ENCODE results near the gene ENTPD5.
"Not testable (repeated sequence)": the region's sequence is repeated elsewhere in the genome, so short reads cannot be mapped to it uniquely, and the experiment has no call there.

ENTPD5 gene

GRCh38 chr14:74035556-74035955 lies 16.5 kb upstream of the ENTPD5 start:
- FAIRE-seq (no peak), DNase-seq (ENCODE audit: insufficient read length) (no peak)
- no peak for TF ChIP-seq POLR2A (IDR thresholded peaks at IDR 0.05; ENCODE audit: low read depth, low read length)
- TF ChIP-seq TAF1 (IDR thresholded peaks at IDR 0.05; ENCODE audit: borderline replicate concordance, low read depth, low read length) = no peak
- TF ChIP-seq POLR2AphosphoS5 (IDR thresholded peaks at IDR 0.05; ENCODE audit: low read depth, low read length) = no peak

DNA sequence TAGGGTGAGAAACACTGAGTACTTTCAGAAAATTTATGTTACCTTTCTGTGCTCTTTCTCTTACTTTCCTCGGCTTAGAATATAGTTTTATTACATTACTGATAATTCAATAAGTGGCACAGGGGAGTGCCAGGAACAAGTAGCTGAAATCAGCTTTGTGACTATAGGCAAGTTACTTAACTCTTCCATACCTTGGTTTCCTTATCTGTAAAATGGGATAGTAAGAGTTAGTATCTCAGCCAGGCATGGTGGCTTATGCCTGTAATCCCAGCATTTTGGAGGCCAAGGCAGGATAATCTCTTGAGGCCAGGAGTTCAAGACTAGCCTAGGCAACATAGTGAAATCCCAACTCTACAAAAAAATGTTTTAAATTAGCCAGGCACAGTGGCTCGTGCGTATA lies 15.5 kb upstream of the ENTPD5 start:
- FAIRE-seq (no peak), DNase-seq (ENCODE audit: insufficient read length) (no peak)
- TF ChIP-seq TAF1 (IDR thresholded peaks at IDR 0.05; ENCODE audit: borderline replicate concordance, low read depth, low read length) = no peak
- TF ChIP-seq POLR2AphosphoS5 (IDR thresholded peaks at IDR 0.05; ENCODE audit: low read depth, low read length) = no peak
- TF ChIP-seq POLR2A (IDR thresholded peaks at IDR 0.05; ENCODE audit: low read depth, low read length) = no peak

DNA sequence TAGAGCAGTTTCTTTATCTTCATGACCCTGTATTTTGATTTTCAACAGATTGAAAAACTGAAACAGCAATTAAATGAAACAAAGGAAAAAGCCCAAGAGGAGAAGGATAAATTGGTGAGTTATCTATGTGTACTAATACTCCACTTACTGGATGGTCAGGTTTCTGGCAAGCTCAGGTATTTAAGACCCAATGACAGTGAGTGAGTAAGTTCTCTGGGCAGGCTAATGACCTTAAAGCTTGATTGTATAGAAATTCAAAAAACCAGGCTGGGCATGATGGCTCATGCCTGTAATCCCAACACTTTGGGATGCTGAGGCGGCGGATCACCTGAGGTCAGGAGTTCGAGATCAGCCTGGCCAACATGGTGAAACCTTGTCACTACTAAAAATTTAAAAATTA lies 10.0 kb upstream of the ENTPD5 start:
- DNase-seq (ENCODE audit: insufficient read length) (no peak), FAIRE-seq (no peak)
- no peak for TF ChIP-seq POLR2AphosphoS5 (IDR thresholded peaks at IDR 0.05; ENCODE audit: low read depth, low read length)
- no peak for TF ChIP-seq TAF1 (IDR thresholded peaks at IDR 0.05; ENCODE audit: borderline replicate concordance, low read depth, low read length)
- no peak for TF ChIP-seq POLR2A (IDR thresholded peaks at IDR 0.05; ENCODE audit: low read depth, low read length)

DNA sequence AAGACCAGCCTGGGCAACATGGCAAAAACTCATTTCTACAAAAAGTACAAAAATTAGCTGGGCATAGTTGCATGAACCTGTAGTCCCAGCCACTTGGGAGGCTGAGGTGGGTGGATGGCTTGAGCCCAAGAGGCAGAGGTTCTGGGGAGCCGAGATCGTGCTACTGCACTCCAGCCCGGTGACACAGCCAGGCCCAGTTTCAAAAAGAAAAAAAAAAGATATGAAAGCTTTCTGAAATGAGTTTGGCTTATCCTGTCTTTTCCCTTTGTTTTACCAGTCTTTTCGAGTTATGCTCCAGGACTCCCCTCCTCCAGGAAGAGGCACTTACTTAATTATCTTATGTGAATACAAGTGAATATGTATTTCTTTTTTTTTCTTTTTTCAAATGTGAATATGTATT lies 3.3 kb upstream of the ENTPD5 start:
- DNase-seq (ENCODE audit: insufficient read length) (no peak), FAIRE-seq (no peak)
- TF ChIP-seq POLR2A (IDR thresholded peaks at IDR 0.05; ENCODE audit: low read depth, low read length) = no peak
- no peak for TF ChIP-seq POLR2AphosphoS5 (IDR thresholded peaks at IDR 0.05; ENCODE audit: low read depth, low read length)
- no peak for TF ChIP-seq TAF1 (IDR thresholded peaks at IDR 0.05; ENCODE audit: borderline replicate concordance, low read depth, low read length)

DNA sequence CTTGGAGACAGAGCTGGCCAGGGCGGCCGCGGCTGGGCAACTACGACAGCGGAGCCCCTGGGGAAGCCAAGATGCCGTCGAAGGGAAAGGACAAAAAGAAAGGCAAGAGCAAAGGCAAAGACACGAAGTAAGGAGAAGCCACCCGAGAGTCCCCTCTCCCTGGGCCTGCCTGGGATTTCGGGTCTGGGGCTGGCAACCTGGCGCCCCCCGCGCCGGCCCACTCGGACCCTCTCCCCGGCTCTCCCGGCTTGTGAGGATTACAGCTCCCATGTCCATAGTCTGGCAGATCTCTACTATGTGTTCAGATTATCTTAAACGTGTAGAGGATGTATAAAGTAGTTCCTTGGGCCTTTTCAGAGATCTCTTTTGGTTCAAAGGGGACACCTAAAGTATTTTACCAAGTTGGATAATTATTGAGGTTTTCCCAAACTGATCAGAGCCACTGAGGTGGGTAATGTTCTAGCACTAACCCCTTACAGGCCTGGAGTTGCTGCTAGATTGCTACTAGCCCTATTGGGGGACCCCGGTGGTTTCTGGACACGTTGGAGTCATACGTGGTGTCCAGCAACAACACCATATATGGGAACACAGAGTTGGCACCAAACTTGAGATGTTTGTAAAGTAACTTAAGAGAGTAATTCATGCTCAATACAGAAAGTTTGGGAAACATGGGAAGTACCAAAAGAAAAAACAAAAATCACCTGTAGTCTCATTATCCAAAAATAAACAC lies 485 bp upstream of the ENTPD5 start:
- TF ChIP-seq POLR2AphosphoS5 (IDR thresholded peaks at IDR 0.05; ENCODE audit: low read depth, low read length) = no peak
- TF ChIP-seq POLR2A (IDR thresholded peaks at IDR 0.05; ENCODE audit: low read depth, low read length) = no peak
- no peak for TF ChIP-seq TAF1 (IDR thresholded peaks at IDR 0.05; ENCODE audit: borderline replicate concordance, low read depth, low read length)
- FAIRE-seq (no peak), DNase-seq (ENCODE audit: insufficient read length) (no peak)

- DNase-seq (ENCODE audit: insufficient read length) (no peak), FAIRE-seq (no peak)
- TF ChIP-seq TAF1 (IDR thresholded peaks at IDR 0.05; ENCODE audit: borderline replicate concordance, low read depth, low read length) = no peak
- TF ChIP-seq POLR2AphosphoS5 (IDR thresholded peaks at IDR 0.05; ENCODE audit: low read depth, low read length) = no peak
- no peak for TF ChIP-seq POLR2A (IDR thresholded peaks at IDR 0.05; ENCODE audit: low read depth, low read length)
Observed at GRCh38 chr14:74018174-74018585, 908 bp downstream of the ENTPD5 start.

DNA sequence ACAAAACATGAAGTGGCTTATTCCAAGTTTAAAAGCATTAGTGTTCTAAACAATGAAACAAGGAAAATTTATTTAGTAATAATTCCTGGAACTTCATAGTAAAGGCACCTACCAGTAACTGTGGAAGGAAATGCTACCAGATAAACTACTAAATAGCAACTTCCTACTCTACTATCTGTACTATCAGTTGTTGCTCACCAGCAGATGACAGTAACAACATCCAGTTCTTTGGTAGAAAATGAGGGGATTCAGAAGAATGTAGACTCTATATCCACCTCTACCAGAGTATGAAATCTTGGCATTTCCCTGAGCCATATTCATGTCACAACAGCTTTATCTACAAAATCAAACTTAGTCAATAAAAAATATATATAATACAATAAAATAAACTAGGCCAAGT lies 3.1 kb downstream of the ENTPD5 start:
- DNase-seq (ENCODE audit: insufficient read length) = no peak
- FAIRE-seq = no peak
- TF ChIP-seq POLR2A (IDR thresholded peaks at IDR 0.05; ENCODE audit: low read depth, low read length) = no peak
- no peak for TF ChIP-seq POLR2AphosphoS5 (IDR thresholded peaks at IDR 0.05; ENCODE audit: low read depth, low read length)
- no peak for TF ChIP-seq TAF1 (IDR thresholded peaks at IDR 0.05; ENCODE audit: borderline replicate concordance, low read depth, low read length)

GRCh38 chr14:74015176-74015575 lies 3.9 kb downstream of the ENTPD5 start:
- FAIRE-seq = no peak
- no peak for DNase-seq (ENCODE audit: insufficient read length)
- no peak for TF ChIP-seq POLR2AphosphoS5 (IDR thresholded peaks at IDR 0.05; ENCODE audit: low read depth, low read length)
- TF ChIP-seq POLR2A (IDR thresholded peaks at IDR 0.05; ENCODE audit: low read depth, low read length) = no peak

GRCh38 chr14:74014299-74014698 lies 4.8 kb downstream of the ENTPD5 start:
- no peak for TF ChIP-seq POLR2A (IDR thresholded peaks at IDR 0.05; ENCODE audit: low read depth, low read length)
- TF ChIP-seq TAF1 (IDR thresholded peaks at IDR 0.05; ENCODE audit: borderline replicate concordance, low read depth, low read length) = no peak
- no peak for TF ChIP-seq POLR2AphosphoS5 (IDR thresholded peaks at IDR 0.05; ENCODE audit: low read depth, low read length)
- FAIRE-seq (no peak), DNase-seq (ENCODE audit: insufficient read length) (no peak)

DNA sequence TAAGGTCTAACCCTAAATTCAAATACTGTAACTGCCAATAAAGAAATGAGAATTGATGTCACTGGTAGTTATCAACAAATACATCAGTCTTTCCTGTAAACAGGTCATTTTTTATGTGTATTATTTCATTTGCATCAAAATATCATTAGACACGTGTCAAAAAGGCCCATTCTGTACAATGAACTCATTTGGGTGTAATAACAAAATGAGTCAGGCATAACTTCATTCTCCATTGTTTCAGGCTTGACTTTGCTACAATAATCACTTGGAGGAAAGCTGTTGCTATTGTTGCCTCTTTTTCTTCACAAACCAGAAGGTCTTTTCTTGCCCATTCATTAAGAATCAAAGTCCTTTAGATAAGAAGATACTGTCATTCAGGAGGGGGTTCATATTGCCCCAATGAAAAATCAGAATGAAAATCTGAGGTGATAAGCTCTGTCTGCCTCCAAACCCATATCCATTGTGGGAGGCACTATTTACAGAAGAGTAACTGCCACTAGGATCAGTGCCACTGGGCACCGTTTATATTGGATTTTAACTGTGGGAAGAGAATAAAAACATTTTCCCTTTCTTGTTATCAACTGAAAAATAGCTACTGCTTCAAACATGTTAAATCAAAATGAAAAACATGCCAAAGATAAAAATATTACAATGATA lies 10.1 kb downstream of the ENTPD5 start:
- no peak for TF ChIP-seq TAF1 (IDR thresholded peaks at IDR 0.05; ENCODE audit: borderline replicate concordance, low read depth, low read length)
- no peak for TF ChIP-seq POLR2AphosphoS5 (IDR thresholded peaks at IDR 0.05; ENCODE audit: low read depth, low read length)
- TF ChIP-seq POLR2A (IDR thresholded peaks at IDR 0.05; ENCODE audit: low read depth, low read length) = no peak
- no peak for FAIRE-seq

GRCh38 chr14:74005664-74006063 lies 13.4 kb downstream of the ENTPD5 start:
- DNase-seq (ENCODE audit: insufficient read length); FAIRE-seq: not testable (repeated sequence)

More for the DNA sequence above, 10.1 kb downstream of the ENTPD5 start:
- no peak for DNase-seq (ENCODE audit: insufficient read length)

GRCh38 chr14:73998726-73999125 lies 20.4 kb downstream of the ENTPD5 start:
- DNase-seq (ENCODE audit: insufficient read length) (no peak), FAIRE-seq (no peak)
- no peak for TF ChIP-seq POLR2A (IDR thresholded peaks at IDR 0.05; ENCODE audit: low read depth, low read length)
- TF ChIP-seq POLR2AphosphoS5 (IDR thresholded peaks at IDR 0.05; ENCODE audit: low read depth, low read length) = no peak
- no peak for TF ChIP-seq TAF1 (IDR thresholded peaks at IDR 0.05; ENCODE audit: borderline replicate concordance, low read depth, low read length)

Measured in GM12892 (cell line).